22Rv1 (cell line): ENCODE results near the gene KNG1.

ENCODE experiments used
- ZFX ChIP-seq: fragments of 450-650 bp; IDR thresholded peaks from 2 replicates; pipeline ENCODE4 v1.6.1; 2017; ENCODE audit warnings: antibody characterized with exemption, borderline replicate concordance
- TF ChIP-seq, protein P1 (sequence below): fragments of 450-650 bp; IDR thresholded peaks from 2 replicates; pipeline ENCODE4 v1.5.1; 2017; ENCODE audit warnings: mild to moderate bottlenecking

DNA sequence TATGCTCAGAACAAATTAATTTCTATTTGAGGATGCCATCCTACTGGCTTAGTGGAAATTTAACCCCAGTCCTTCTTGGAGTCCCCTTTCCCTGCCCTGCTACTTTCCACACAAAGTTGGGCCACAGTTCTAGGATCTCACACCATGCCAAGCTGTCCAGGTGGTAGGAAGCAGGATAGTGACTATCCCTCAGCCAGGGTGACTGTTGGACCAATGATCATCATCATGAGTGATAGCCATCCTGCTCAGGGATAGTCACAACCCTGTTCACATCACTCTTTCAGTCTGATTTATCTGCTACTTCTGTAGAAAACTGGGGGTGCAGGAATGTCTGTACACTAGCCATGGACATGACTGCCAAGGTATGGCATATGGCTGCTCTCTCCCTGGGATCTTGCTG lies 38.6 kb upstream of the KNG1 start:
- TF ChIP-seq, protein P1, sequence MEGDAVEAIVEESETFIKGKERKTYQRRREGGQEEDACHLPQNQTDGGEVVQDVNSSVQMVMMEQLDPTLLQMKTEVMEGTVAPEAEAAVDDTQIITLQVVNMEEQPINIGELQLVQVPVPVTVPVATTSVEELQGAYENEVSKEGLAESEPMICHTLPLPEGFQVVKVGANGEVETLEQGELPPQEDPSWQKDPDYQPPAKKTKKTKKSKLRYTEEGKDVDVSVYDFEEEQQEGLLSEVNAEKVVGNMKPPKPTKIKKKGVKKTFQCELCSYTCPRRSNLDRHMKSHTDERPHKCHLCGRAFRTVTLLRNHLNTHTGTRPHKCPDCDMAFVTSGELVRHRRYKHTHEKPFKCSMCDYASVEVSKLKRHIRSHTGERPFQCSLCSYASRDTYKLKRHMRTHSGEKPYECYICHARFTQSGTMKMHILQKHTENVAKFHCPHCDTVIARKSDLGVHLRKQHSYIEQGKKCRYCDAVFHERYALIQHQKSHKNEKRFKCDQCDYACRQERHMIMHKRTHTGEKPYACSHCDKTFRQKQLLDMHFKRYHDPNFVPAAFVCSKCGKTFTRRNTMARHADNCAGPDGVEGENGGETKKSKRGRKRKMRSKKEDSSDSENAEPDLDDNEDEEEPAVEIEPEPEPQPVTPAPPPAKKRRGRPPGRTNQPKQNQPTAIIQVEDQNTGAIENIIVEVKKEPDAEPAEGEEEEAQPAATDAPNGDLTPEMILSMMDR = no peak
- no peak for TF ChIP-seq ZFX
